HG02943 (cell line): ENCODE data around the gene TMEM74B.

ENCODE experiments used
- ATAC-seq: cut with Tn5 transposase; IDR thresholded peaks from one replicate; pipeline ENCODE4 v1.9.1; 2021; ENCODE audit warnings: mild to moderate bottlenecking, low read depth, moderate library complexity; ENCODE audit not compliant: unreplicated experiment

The TMEM74B gene

GRCh38 chr20:1206366-1207148 is 21.8 kb upstream of the TMEM74B start:
- no peak for ATAC-seq

DNA sequence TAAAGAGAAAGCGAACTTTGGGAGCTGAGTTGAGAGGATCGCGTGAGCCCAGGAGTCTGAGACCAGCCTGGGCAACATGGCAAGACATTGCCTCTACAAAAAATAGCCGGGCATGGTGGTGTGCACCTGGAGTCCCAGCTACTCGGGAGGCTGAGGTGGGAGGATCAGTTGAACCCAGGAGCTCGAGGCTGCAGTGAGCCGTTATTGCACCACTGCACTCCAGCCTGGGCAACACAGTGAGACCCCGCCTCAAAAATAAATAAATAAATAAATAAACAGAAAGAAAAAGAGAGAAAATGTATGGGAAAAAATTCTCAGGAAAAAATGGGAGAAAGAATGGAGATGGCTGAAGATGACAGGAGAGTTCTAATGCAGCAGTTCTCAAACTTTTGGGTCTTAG is 21.0 kb upstream of the TMEM74B start:
- no peak for ATAC-seq

GRCh38 chr20:1204576-1204975 is 19.8 kb upstream of the TMEM74B start:
- ATAC-seq: no peak

GRCh38 chr20:1204113-1204512 is 19.3 kb upstream of the TMEM74B start:
- no peak for ATAC-seq

- ATAC-seq: no peak
These were observed 18.8 kb upstream of the TMEM74B start for GRCh38 chr20:1203630-1204029.

- ATAC-seq: no peak
These were observed 18.2 kb upstream of the TMEM74B start, which contains the start of gene C20orf202 for GRCh38 chr20:1202762-1203504. TSS of gene C20orf202 (plus strand) at chr20:1203454. CDS start at chr20:1203586, 132 bp downstream.

- no peak for ATAC-seq
These were observed 15.2 kb upstream of the TMEM74B start for GRCh38 chr20:1199964-1200363.

DNA sequence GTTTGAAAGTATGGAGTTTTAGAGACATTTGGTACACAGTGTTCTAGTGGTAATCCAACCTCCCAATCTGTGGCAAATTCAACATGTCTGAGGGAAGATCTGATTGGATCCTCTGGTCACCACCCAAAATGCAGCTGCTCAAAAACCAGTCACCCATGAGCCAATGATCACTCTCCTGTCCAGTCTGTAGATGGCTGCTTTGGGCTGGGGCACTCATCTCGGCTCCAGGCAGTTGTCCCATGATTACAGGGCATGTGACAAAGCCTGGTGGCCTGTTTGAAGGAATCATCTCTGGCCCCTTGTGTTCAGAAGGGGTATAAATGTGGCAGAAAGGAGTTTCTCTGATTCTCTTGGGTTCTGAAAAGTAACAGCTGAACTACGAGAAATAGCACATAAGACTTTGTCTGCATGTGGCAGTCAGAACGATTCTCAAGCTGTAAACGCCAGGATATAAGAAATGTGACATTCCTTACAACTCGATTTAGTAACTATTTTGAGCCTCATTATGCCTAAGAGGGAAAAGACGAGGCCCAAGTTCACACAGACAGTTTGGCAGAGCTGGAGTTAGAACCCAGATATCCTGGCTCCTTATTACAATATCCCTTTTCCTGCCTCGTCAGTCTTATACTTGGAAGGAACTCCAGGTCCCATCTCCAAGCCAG is 14.6 kb upstream of the TMEM74B start:
- ATAC-seq: no peak

GRCh38 chr20:1198751-1199150 is 14.0 kb upstream of the TMEM74B start:
- no peak for ATAC-seq

DNA sequence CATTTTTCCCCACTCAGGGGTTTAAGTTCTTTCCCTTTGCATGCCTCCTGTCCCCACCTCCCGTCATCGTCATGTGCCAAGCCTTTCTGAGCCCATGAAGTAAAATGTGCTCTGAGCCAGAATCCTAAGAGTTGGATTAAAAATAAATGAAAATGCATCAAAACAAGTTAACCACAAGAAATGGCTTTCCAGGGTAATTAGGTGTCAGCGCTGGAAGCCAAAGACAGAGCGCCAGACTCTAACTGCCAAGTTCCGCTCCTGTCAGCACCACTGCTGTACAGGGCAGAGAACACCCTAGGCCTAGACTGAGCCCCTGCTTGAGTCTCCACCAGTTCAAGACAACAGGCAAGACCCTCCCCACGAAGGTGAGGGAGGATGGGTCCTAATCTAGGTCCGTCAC is 13.0 kb upstream of the TMEM74B start:
- no peak for ATAC-seq

GRCh38 chr20:1196634-1197033 is 11.9 kb upstream of the TMEM74B start:
- ATAC-seq: no peak

GRCh38 chr20:1195226-1195625 is 10.4 kb upstream of the TMEM74B start:
- no peak for ATAC-seq

DNA sequence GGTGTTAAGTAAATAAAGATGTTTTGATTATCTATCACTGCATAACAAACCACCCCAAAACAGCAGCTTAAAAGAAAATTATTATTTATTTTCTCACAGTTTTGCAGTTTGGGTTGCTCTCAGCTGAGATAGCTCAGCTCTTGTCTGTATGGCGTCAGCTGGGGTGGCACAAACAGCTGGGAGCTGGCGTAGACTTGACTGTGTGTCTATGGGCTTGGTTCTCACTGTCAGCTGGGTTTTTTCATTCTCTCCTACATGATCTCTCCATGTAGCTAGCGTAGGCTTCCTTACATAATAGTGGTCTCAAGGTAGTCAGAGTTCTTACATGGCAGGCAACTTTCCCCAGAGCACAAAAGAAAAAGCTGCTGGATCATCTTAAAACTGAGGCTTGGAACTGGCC is 6.5 kb upstream of the TMEM74B start:
- no peak for ATAC-seq

- ATAC-seq: no peak
These were observed 6.1 kb upstream of the TMEM74B start for GRCh38 chr20:1190847-1191246.

GRCh38 chr20:1189827-1190226 is 5.0 kb upstream of the TMEM74B start:
- ATAC-seq: no peak

- no peak for ATAC-seq
These were observed 3.6 kb upstream of the TMEM74B start for GRCh38 chr20:1188347-1188746.

GRCh38 chr20:1187605-1188171 is 2.9 kb upstream of the TMEM74B start:
- ATAC-seq: no peak

GRCh38 chr20:1186367-1186991 is 1.7 kb upstream of the TMEM74B start:
- ATAC-seq: no peak

GRCh38 chr20:1185790-1186334 is 1.1 kb upstream of the TMEM74B start:
- ATAC-seq: no peak

- ATAC-seq: no peak
These were observed 548 bp upstream of the TMEM74B start for GRCh38 chr20:1185316-1185741.
